OCI-LY1 (cell line): ENCODE measurements around the gene DPYSL3.

ENCODE experiments used
- H2AFZ ChIP-seq: fragments of 200-600 bp; sonication (generic), shearing (Covaris generic); 2 replicates; pipeline ENCODE4 v1.6.0; 2014; ENCODE audit warnings: antibody characterized with exemption, mild to moderate bottlenecking, low read length
- H3F3A ChIP-seq: fragments of 200-600 bp; sonication (generic), shearing (Covaris generic); 2 replicates; pipeline ENCODE4 v1.6.0; 2014; ENCODE audit warnings: mild to moderate bottlenecking, antibody characterized with exemption, low read length, moderate library complexity; ENCODE audit not compliant: insufficient read depth
- H3K27ac ChIP-seq: fragments of 200-600 bp; sonication (generic); 2 replicates; pipeline ENCODE4 v1.5.1; 2014; ENCODE audit warnings: low read length, mixed run types, mild to moderate bottlenecking, low read depth; ENCODE audit not compliant: poor library complexity, severe bottlenecking
- H3K27me3 ChIP-seq: fragments of 200-600 bp; sonication (generic); 2 replicates; pipeline ENCODE4 v1.6.0; 2014; ENCODE audit warnings: antibody characterized with exemption, mild to moderate bottlenecking, low read length, moderate library complexity; ENCODE audit not compliant: insufficient read depth
- H3K36me3 ChIP-seq: fragments of 200-600 bp; sonication (generic); 2 replicates; pipeline ENCODE4 v1.6.1; 2014; ENCODE audit warnings: mild to moderate bottlenecking, antibody characterized with exemption, low read length, moderate library complexity, mixed read lengths; ENCODE audit not compliant: insufficient read depth
- H3K4me1 ChIP-seq: fragments of 200-600 bp; sonication (generic); 2 replicates; pipeline ENCODE4 v1.5.1; 2014; ENCODE audit warnings: mild to moderate bottlenecking, low read length, moderate library complexity; ENCODE audit not compliant: insufficient read depth, severe bottlenecking
- H3K4me2 ChIP-seq: fragments of 200-600 bp; sonication (generic), shearing (Covaris generic); 2 replicates; pipeline ENCODE4 v1.6.1; 2014; ENCODE audit warnings: low read length
- H3K4me3 ChIP-seq: fragments of 200-600 bp; sonication (generic); 2 replicates; pipeline ENCODE4 v1.5.1; 2014; ENCODE audit warnings: low read length, low read depth, mild to moderate bottlenecking, mixed read lengths; ENCODE audit not compliant: poor library complexity, severe bottlenecking
- H3K79me2 ChIP-seq: fragments of 200-600 bp; shearing (Covaris generic); 2 replicates; pipeline ENCODE4 v1.6.1; 2016; ENCODE audit warnings: mixed run types, low read length, mixed read lengths; ENCODE audit not compliant: insufficient read depth
- H3K9ac ChIP-seq: fragments of 200-600 bp; sonication (generic), shearing (Covaris generic); 2 replicates; pipeline ENCODE4 v1.6.1; 2014; ENCODE audit warnings: mild to moderate bottlenecking, low read length, mixed read lengths
- H3K9me2 ChIP-seq: fragments of 200-600 bp; sonication (generic), shearing (Covaris generic); 2 replicates; pipeline ENCODE4 v1.6.1; 2014; ENCODE audit warnings: low read depth, mild to moderate bottlenecking, low read length, mixed read lengths
- H3K9me3 ChIP-seq: fragments of 200-600 bp; shearing (Covaris generic); 2 replicates; pipeline ENCODE4 v1.6.1; 2014; ENCODE audit warnings: low read length, mixed read lengths
- H4K20me1 ChIP-seq: fragments of 200-600 bp; sonication (generic), shearing (Covaris generic); 2 replicates; pipeline ENCODE4 v1.6.0; 2016; ENCODE audit warnings: mild to moderate bottlenecking, low read length; ENCODE audit not compliant: insufficient read depth
- CTCF ChIP-seq: fragments of 200-600 bp; sonication (generic), shearing (Covaris generic); IDR thresholded peaks from 2 replicates; pipeline ENCODE4 v1.5.1; 2017; ENCODE audit warnings: mild to moderate bottlenecking, antibody characterized with exemption, low read length, moderate library complexity, mixed read lengths
- EZH2 ChIP-seq: fragments of 200-600 bp; sonication (generic), shearing (Covaris generic); IDR thresholded peaks from 2 replicates; pipeline ENCODE4 v1.8.0; 2017; ENCODE audit warnings: borderline replicate concordance, mixed run types, mild to moderate bottlenecking, antibody characterized with exemption, low read length, moderate library complexity, mixed read lengths

Gene DPYSL3

GRCh38 chr5:147397616-147398015 is 112.3 kb downstream of the DPYSL3 start:
- H4K20me1 ChIP-seq, result no peaks in the 10 kb centered on the region
- no peak overlapping the region for H2AFZ ChIP-seq
- no peak overlapping the region for H3K4me2 ChIP-seq
- no peaks in the 10 kb centered on the region for H3K36me3 ChIP-seq
- H3K9me3 ChIP-seq, result no peaks in the 10 kb centered on the region
- no peaks in the 10 kb centered on the region for H3K79me2 ChIP-seq
- no peak overlapping the region for H3K27ac ChIP-seq
- TF ChIP-seq EZH2, result no peak
- TF ChIP-seq CTCF, result peak; percentile 25; the same call in 1 of the 2 replicates
- H3K27me3 ChIP-seq, result no peaks in the 10 kb centered on the region
- H3K4me1 ChIP-seq, result no peaks in the 10 kb centered on the region
- no peaks in the 10 kb centered on the region for H3K9me2 ChIP-seq
- no peak overlapping the region for H3K4me3 ChIP-seq
- H3F3A ChIP-seq, result no peaks in the 10 kb centered on the region
- H3K9ac ChIP-seq, result no peak overlapping the region

DNA sequence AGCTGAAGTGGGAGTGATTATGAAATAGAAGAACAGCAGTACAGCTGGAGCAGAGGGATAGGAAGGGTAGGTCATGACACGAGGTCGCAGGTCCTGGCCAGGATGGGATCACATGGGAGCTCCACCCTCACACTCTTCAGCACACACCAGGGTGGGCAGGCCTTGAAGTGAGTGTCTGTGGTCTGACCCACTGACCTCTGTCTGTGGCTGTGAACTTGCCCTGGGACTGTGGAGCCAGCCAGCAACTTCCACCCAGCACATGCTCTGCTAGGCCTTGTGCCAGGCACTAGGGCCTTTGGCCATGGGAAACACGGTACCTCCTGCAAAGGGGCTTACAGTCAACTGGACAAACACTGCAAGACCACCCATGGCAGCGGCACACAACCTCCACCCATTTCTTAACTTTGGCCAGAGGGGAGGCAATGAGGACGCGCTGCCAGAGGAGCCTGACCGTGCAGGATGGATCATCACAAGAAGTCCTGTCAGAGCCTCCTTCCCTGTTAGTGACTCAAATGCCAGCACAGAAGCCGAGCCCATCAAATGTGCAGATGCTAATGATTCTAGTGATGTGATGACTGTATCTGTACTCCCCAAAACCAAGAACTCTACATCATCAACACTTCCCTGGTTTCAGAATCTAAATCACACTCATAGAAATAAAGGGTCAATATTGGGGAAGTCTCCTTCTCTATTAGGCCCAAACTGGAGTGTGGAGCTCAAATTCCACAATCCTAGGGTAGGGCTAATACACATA is 113.6 kb downstream of the DPYSL3 start:
- Histone ChIP-seq H3K79me2 (no peaks in the 10 kb centered on the region), H3K9ac (no peak overlapping the region), H3K4me3 (no peak overlapping the region), H3K27ac (no peak overlapping the region), H3F3A (no peaks in the 10 kb centered on the region), H3K27me3 (no peaks in the 10 kb centered on the region), H4K20me1 (no peaks in the 10 kb centered on the region), H3K4me1 (no peaks in the 10 kb centered on the region), H2AFZ (no peak overlapping the region), H3K9me2 (no peaks in the 10 kb centered on the region), H3K9me3 (no peaks in the 10 kb centered on the region), H3K4me2 (no peak overlapping the region), H3K36me3 (no peaks in the 10 kb centered on the region)
- TF ChIP-seq CTCF (no peak), EZH2 (no peak)

DNA sequence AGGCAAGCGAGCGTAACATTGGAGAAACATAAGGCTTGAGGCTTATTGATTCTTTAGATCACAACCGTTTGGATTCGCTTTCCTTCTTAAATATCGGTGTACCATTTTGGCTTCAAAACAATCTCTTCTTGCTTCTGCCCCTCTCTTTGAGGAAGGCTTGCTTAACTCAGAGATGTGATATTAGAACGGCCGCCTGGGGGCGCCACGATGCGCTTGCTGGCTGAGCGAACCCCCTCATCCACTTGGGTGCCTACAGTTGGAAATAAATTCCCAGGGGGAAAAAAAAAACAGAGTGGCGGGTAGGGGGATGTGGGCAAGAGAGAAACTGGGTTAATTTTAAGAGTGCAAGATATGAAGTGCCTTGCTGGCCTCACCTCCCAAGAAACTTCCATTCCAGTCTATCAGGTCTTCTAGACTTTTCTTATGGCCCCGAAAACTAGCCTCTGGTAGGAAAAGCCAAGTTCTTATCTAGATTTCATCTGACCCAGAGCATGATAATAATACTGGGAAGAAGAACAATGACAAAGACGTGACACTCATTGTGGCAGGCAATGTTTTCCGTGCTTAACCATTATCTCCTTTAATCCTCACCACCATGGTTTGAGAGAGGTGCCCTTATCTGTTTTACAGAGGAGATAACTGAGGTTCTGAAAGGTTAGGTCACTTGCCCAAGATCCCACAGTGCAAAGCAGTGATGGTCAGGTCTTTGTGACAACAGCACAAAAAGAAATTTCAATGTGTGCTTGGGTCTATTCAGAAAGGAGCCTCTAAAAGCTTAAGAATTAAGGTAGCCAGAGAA is 115.8 kb downstream of the DPYSL3 start:
- no peaks in the 10 kb centered on the region for H3K9me2 ChIP-seq
- no peaks in the 10 kb centered on the region for H3K79me2 ChIP-seq
- H3K4me3 ChIP-seq, result no peak overlapping the region
- H3K4me2 ChIP-seq, result no peak overlapping the region
- peak; percentile 46 for TF ChIP-seq CTCF
- TF ChIP-seq EZH2, result no peak
- H3K36me3 ChIP-seq, result no peaks in the 10 kb centered on the region
- no peaks in the 10 kb centered on the region for H3K4me1 ChIP-seq
- no peaks in the 10 kb centered on the region for H4K20me1 ChIP-seq
- H3K27me3 ChIP-seq, result no peaks in the 10 kb centered on the region
- no peak overlapping the region for H3K27ac ChIP-seq
- H3K9ac ChIP-seq, result no peak overlapping the region
- H2AFZ ChIP-seq, result no peak overlapping the region
- H3F3A ChIP-seq, result no peaks in the 10 kb centered on the region
- H3K9me3 ChIP-seq, result no peaks in the 10 kb centered on the region
